OCI-LY1 (cell line): ENCODE results near the gene PHOSPHO1.

ENCODE experiments used
- H2AFZ ChIP-seq: fragments of 200-600 bp; sonication (generic), shearing (Covaris generic); 2 replicates; pipeline ENCODE4 v1.6.0; 2014; ENCODE audit warnings: antibody characterized with exemption, mild to moderate bottlenecking, low read length
- H3F3A ChIP-seq: fragments of 200-600 bp; sonication (generic), shearing (Covaris generic); 2 replicates; pipeline ENCODE4 v1.6.0; 2014; ENCODE audit warnings: mild to moderate bottlenecking, antibody characterized with exemption, low read length, moderate library complexity; ENCODE audit not compliant: insufficient read depth
- H3K27ac ChIP-seq: fragments of 200-600 bp; sonication (generic); 2 replicates; pipeline ENCODE4 v1.5.1; 2014; ENCODE audit warnings: low read length, mixed run types, mild to moderate bottlenecking, low read depth; ENCODE audit not compliant: poor library complexity, severe bottlenecking
- H3K27me3 ChIP-seq: fragments of 200-600 bp; sonication (generic); 2 replicates; pipeline ENCODE4 v1.6.0; 2014; ENCODE audit warnings: antibody characterized with exemption, mild to moderate bottlenecking, low read length, moderate library complexity; ENCODE audit not compliant: insufficient read depth
- H3K36me3 ChIP-seq: fragments of 200-600 bp; sonication (generic); 2 replicates; pipeline ENCODE4 v1.6.1; 2014; ENCODE audit warnings: mild to moderate bottlenecking, antibody characterized with exemption, low read length, moderate library complexity, mixed read lengths; ENCODE audit not compliant: insufficient read depth
- H3K4me1 ChIP-seq: fragments of 200-600 bp; sonication (generic); 2 replicates; pipeline ENCODE4 v1.5.1; 2014; ENCODE audit warnings: mild to moderate bottlenecking, low read length, moderate library complexity; ENCODE audit not compliant: insufficient read depth, severe bottlenecking
- H3K4me2 ChIP-seq: fragments of 200-600 bp; sonication (generic), shearing (Covaris generic); 2 replicates; pipeline ENCODE4 v1.6.1; 2014; ENCODE audit warnings: low read length
- H3K4me3 ChIP-seq: fragments of 200-600 bp; sonication (generic); 2 replicates; pipeline ENCODE4 v1.5.1; 2014; ENCODE audit warnings: low read length, low read depth, mild to moderate bottlenecking, mixed read lengths; ENCODE audit not compliant: poor library complexity, severe bottlenecking
- H3K79me2 ChIP-seq: fragments of 200-600 bp; shearing (Covaris generic); 2 replicates; pipeline ENCODE4 v1.6.1; 2016; ENCODE audit warnings: mixed run types, low read length, mixed read lengths; ENCODE audit not compliant: insufficient read depth
- H3K9ac ChIP-seq: fragments of 200-600 bp; sonication (generic), shearing (Covaris generic); 2 replicates; pipeline ENCODE4 v1.6.1; 2014; ENCODE audit warnings: mild to moderate bottlenecking, low read length, mixed read lengths
- H3K9me2 ChIP-seq: fragments of 200-600 bp; sonication (generic), shearing (Covaris generic); 2 replicates; pipeline ENCODE4 v1.6.1; 2014; ENCODE audit warnings: low read depth, mild to moderate bottlenecking, low read length, mixed read lengths
- H3K9me3 ChIP-seq: fragments of 200-600 bp; shearing (Covaris generic); 2 replicates; pipeline ENCODE4 v1.6.1; 2014; ENCODE audit warnings: low read length, mixed read lengths
- H4K20me1 ChIP-seq: fragments of 200-600 bp; sonication (generic), shearing (Covaris generic); 2 replicates; pipeline ENCODE4 v1.6.0; 2016; ENCODE audit warnings: mild to moderate bottlenecking, low read length; ENCODE audit not compliant: insufficient read depth
- EZH2 ChIP-seq: fragments of 200-600 bp; sonication (generic), shearing (Covaris generic); IDR thresholded peaks from 2 replicates; pipeline ENCODE4 v1.8.0; 2017; ENCODE audit warnings: borderline replicate concordance, mixed run types, mild to moderate bottlenecking, antibody characterized with exemption, low read length, moderate library complexity, mixed read lengths
- TF ChIP-seq, protein P1 (sequence below): fragments of 200-600 bp; sonication (generic), shearing (Covaris generic); IDR thresholded peaks from 2 replicates; pipeline ENCODE4 v1.5.1; 2017; ENCODE audit warnings: mild to moderate bottlenecking, antibody characterized with exemption, low read length, moderate library complexity, mixed read lengths

PHOSPHO1 gene

DNA sequence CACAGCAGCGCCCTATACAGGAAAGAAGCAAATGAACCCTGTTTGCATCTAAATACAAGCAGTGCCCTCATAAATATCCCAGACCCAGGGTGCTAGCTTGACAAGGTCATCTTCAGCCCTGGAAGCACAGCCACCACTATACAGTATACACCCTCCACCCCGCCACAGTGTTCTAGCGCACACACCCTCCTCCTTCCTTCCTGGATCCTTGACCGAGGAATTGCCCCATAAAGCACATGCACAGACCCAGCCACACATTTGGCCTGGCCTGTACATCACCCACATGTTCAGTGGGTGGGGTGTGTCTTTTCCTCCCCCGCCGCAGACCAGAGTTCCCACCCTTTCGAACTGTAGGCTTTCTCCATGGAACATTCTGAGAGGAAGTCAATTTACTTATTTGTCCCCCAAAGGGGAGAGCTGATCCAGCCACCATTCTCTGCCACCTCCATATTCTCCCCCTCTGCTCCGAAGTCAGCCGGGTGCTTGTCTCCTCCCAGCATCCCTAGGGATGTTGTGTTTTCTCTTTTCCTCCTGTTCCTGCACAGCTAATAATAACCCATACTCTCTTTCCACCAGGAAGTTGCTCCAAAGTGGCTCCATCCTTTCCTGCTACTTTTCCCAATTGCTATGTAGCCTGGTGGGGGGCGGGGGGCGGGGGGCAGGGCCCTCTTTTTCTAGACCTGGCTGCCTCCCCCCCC is 13.5 kb downstream of the PHOSPHO1 start:
- H3K79me2 ChIP-seq = no peaks in the 10 kb centered on the region
- TF ChIP-seq EZH2 = no peak
- TF ChIP-seq, protein P1, sequence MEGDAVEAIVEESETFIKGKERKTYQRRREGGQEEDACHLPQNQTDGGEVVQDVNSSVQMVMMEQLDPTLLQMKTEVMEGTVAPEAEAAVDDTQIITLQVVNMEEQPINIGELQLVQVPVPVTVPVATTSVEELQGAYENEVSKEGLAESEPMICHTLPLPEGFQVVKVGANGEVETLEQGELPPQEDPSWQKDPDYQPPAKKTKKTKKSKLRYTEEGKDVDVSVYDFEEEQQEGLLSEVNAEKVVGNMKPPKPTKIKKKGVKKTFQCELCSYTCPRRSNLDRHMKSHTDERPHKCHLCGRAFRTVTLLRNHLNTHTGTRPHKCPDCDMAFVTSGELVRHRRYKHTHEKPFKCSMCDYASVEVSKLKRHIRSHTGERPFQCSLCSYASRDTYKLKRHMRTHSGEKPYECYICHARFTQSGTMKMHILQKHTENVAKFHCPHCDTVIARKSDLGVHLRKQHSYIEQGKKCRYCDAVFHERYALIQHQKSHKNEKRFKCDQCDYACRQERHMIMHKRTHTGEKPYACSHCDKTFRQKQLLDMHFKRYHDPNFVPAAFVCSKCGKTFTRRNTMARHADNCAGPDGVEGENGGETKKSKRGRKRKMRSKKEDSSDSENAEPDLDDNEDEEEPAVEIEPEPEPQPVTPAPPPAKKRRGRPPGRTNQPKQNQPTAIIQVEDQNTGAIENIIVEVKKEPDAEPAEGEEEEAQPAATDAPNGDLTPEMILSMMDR = no peak
- peak overlapping the region; percentile 93 for H3K27ac ChIP-seq
- no peak overlapping the region for H2AFZ ChIP-seq
- peaks cover 74% of the 10 kb centered on the region for H3K4me1 ChIP-seq
- no peaks in the 10 kb centered on the region for H3K9me2 ChIP-seq
- H3K4me2 ChIP-seq = no peak overlapping the region
- H3K4me3 ChIP-seq = no peak overlapping the region
- peaks cover 47% of the 10 kb centered on the region for H3K36me3 ChIP-seq
- H3F3A ChIP-seq = 0 out of 2 replicates have a peak, but pooled peaks cover 6% of the 10 kb centered on the region
- no peaks in the 10 kb centered on the region for H3K27me3 ChIP-seq
- no peak overlapping the region for H3K9ac ChIP-seq
- no peaks in the 10 kb centered on the region for H3K9me3 ChIP-seq
- H4K20me1 ChIP-seq = no peaks in the 10 kb centered on the region

DNA sequence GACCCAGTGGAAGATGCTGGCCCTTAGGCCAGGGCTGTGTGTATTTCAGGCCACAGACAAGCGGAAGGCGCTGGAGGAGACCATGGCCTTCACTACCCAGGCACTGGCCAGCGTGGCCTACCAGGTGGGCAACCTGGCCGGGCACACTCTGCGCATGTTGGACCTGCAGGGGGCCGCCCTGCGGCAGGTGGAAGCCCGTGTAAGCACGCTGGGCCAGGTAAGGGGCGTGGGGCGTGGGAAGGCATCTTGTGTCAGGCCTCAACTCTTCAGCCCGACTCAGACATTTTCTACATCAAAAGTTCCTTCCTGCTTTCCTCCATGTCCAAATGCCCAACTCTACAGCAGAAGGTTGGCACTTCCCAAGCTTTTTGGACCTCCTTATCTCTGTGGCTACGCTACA is 14.1 kb downstream of the PHOSPHO1 start:
- Histone ChIP-seq H3K9ac (no peak overlapping the region), H3F3A (0 out of 2 replicates have a peak, but pooled peaks cover 6% of the 10 kb centered on the region), H3K36me3 (peaks cover 41% of the 10 kb centered on the region), H2AFZ (no peak overlapping the region), H3K4me3 (no peak overlapping the region), H3K9me3 (no peaks in the 10 kb centered on the region), H3K4me2 (peak overlapping the region; percentile 26; the same call in 1 of the 2 replicates), H3K79me2 (no peaks in the 10 kb centered on the region), H3K27ac (peak overlapping the region; percentile 93), H3K4me1 (peaks cover 80% of the 10 kb centered on the region), H4K20me1 (no peaks in the 10 kb centered on the region), H3K9me2 (no peaks in the 10 kb centered on the region), H3K27me3 (no peaks in the 10 kb centered on the region)
- no peak for TF ChIP-seq EZH2
- TF ChIP-seq, protein P1 = no peak

DNA sequence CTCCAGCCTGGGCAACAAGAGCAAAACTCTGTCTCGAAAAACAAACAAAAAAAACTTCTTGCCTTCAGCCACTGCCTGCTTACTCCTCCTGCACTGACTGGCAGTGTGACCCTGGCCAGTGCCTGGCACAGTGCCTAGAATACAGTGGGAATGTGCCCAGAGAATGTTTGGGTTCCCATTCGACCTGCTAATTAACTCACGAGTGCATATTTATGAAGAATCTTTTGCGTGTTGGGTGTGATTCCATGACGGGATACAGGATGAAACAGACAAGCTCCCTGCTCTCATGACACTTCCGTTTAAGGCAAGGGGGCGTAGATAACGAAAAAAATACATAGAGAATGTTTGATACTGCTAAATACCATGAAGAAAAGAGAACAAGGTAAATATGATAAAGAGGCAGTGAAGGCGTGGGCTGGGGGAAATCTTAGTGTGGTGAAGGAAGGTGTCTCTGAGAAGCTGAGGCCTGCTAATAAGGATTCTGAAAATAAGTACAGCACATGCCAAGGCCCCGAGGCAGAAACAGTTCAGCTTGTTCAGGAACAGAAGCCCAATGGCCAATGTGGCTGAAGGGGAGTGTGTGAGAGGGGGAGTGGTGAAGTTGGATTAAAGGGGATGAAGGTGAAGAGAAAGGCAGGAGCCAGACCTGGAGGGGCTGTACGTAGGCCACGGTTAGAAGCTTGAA is 15.8 kb downstream of the PHOSPHO1 start:
- Histone ChIP-seq H3K4me3 (peak overlapping the region; percentile 73), H3K27me3 (no peaks in the 10 kb centered on the region), H3K9ac (peak overlapping the region; percentile 57; the same call in 1 of the 2 replicates), H2AFZ (no peak overlapping the region), H4K20me1 (no peaks in the 10 kb centered on the region), H3K9me3 (no peaks in the 10 kb centered on the region), H3K36me3 (peaks cover 33% of the 10 kb centered on the region), H3K4me2 (peak overlapping the region; percentile 94), H3F3A (0 out of 2 replicates have a peak, but pooled peaks cover 6% of the 10 kb centered on the region), H3K79me2 (0 out of 2 replicates have a peak, but pooled peaks cover 3% of the 10 kb centered on the region), H3K4me1 (peaks cover 94% of the 10 kb centered on the region), H3K9me2 (no peaks in the 10 kb centered on the region), H3K27ac (peak overlapping the region; percentile 93)
- TF ChIP-seq EZH2 = no peak
- TF ChIP-seq, protein P1 = no peak
